NT2/D1 (cell line): ENCODE measurements around the gene GPS1.

Source experiments
- SUZ12 ChIP-seq: IDR thresholded peaks from 2 replicates; pipeline ENCODE4 v1.6.1; 2011; ENCODE audit not compliant: insufficient read length, insufficient read depth; ENCODE audit errors: extremely low read depth
- YY1 ChIP-seq: IDR thresholded peaks from 2 replicates; pipeline ENCODE4 v1.6.1; 2011; ENCODE audit not compliant: insufficient read length, insufficient read depth
- ZNF274 ChIP-seq: IDR thresholded peaks from 2 replicates; pipeline ENCODE4 v1.6.1; 2011; ENCODE audit warnings: mild to moderate bottlenecking, low read depth, low read length

GRCh38 chr17:82101767-82102679 is 50.3 kb downstream of the GPS1 start:
- TF ChIP-seq YY1 (no peak), ZNF274 (no peak), SUZ12 (no peak)
